ENCODE results near the gene B3GALT6. TPM values are rescaled to one million over a fixed set of nuclear protein-coding genes. Genes with fewer than 3 reads are reported as not detected.
"Not testable (repeated sequence)": the region's sequence is repeated elsewhere in the genome, so short reads cannot be mapped to it uniquely, and the experiment has no call there.

The B3GALT6 gene
- total RNA-seq, 4 donors from 2014 or later: 8.5 to 24.9 (median 12.2) TPM

- TF ChIP-seq EP300 (IDR thresholded peaks at IDR 0.05; ENCODE audit: low read depth) (no peak), POLR2A (IDR thresholded peaks at IDR 0.05) (no peak), CTCF (IDR thresholded peaks at IDR 0.05) (no peak), POLR2AphosphoS5 (IDR thresholded peaks at IDR 0.05) (no peak)
- DNase-seq: no peak
- H3K9me3 ChIP-seq: no peaks in the 10 kb centered on the region
- in situ Hi-C loops (cut with MboI; ENCODE audit: low pct_ligation_motif_present in 1 of 4, low pct_unique_long_range_greater_than_20kb in 1 of 4, low sequenced_read_pairs in 3 of 4) (no loop called here), intact Hi-C loops (cut with DNase I; ENCODE audit: low total_unique reads) (no loop called here)
- H3K27ac ChIP-seq: no peak overlapping the region
- no peaks in the 10 kb centered on the region for H3K36me3 ChIP-seq
- no peaks in the 10 kb centered on the region for H3K4me1 ChIP-seq
- 82 to 96% methylated on average over 5 to 11 of the region's 11 CpGs for WGBS, 2 donors (ENCODE audit: low coverage in 1 of 2)
- no peak overlapping the region for H3K4me3 ChIP-seq
- H3K27me3 ChIP-seq: no peaks in the 10 kb centered on the region
These were observed 40.3 kb upstream of the B3GALT6 start for GRCh38 chr1:1191734-1192133.

DNA sequence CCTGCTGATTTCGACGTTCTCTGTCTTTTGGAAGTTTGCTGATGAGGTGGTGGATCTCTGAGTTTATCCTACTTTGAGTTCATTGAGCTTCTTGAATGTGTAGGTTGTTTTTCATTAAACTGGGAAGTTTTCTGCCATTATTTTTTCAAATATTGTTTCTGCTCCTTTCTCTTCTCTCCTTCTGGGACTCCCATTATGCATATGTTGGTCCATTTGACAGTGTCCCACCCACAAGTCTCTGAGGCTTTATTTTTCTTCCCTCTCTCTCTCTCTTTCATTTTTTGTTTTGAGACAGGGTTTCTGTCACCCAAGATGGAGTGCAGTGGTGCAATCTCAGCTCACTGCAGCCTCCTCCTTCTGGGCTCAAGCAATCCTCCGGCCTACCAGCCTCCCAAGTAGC is 37.3 kb upstream of the B3GALT6 start:
- Histone ChIP-seq H3K4me3 (no peak overlapping the region), H3K27ac (no peak overlapping the region), H3K9me3 (no peaks in the 10 kb centered on the region), H3K27me3 (peaks cover 12% of the 10 kb centered on the region), H3K36me3 (no peaks in the 10 kb centered on the region), H3K4me1 (no peaks in the 10 kb centered on the region)
- TF ChIP-seq POLR2AphosphoS5 (IDR thresholded peaks at IDR 0.05) (no peak), EP300 (IDR thresholded peaks at IDR 0.05; ENCODE audit: low read depth) (no peak), CTCF (IDR thresholded peaks at IDR 0.05) (no peak), POLR2A (IDR thresholded peaks at IDR 0.05) (no peak)
- intact Hi-C loops (cut with DNase I; ENCODE audit: low total_unique reads): no loop called here
- no peak for DNase-seq
- in situ Hi-C loops (cut with MboI; ENCODE audit: low pct_ligation_motif_present in 1 of 4, low pct_unique_long_range_greater_than_20kb in 1 of 4, low sequenced_read_pairs in 3 of 4): no loop called here
- 90 to 91% methylated on average over 2 to 3 of the region's 3 CpGs for WGBS, 2 donors (ENCODE audit: low coverage in 1 of 2)

DNA sequence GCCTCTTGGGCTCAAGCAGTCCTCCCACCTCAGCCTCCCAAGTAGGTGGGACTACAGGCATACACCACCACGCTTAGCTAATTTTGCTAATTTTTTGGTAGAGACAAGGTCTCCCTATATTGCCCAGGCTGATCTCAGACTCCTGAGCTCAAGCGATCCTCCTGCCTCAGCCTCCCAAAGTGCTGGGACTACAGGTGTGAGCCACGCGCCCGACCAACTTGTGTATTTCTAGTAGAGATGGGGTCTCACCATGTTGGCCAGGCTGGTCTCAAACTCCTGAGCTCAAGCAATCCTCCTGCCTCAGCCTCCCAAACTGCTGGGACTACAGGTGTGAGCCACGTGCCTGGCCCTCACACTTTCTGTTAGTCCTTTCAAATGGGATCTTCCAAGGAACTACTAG is 36.3 kb upstream of the B3GALT6 start:
- DNase-seq; H3K9me3 ChIP-seq; H3K4me3 ChIP-seq; H3K4me1 ChIP-seq; intact Hi-C loops (cut with DNase I; ENCODE audit: low total_unique reads); H3K27ac ChIP-seq; H3K36me3 ChIP-seq; in situ Hi-C loops (cut with MboI; ENCODE audit: low pct_ligation_motif_present in 1 of 4, low pct_unique_long_range_greater_than_20kb in 1 of 4, low sequenced_read_pairs in 3 of 4): not testable (repeated sequence)
- H3K27me3 ChIP-seq: peaks cover 22% of the 10 kb centered on the region
- WGBS, 2 donors (ENCODE audit: low coverage in 1 of 2): 82% methylated on average over 6 of the region's 6 CpGs; no CpG with 5 or more reads in 1 of the 2 donors

DNA sequence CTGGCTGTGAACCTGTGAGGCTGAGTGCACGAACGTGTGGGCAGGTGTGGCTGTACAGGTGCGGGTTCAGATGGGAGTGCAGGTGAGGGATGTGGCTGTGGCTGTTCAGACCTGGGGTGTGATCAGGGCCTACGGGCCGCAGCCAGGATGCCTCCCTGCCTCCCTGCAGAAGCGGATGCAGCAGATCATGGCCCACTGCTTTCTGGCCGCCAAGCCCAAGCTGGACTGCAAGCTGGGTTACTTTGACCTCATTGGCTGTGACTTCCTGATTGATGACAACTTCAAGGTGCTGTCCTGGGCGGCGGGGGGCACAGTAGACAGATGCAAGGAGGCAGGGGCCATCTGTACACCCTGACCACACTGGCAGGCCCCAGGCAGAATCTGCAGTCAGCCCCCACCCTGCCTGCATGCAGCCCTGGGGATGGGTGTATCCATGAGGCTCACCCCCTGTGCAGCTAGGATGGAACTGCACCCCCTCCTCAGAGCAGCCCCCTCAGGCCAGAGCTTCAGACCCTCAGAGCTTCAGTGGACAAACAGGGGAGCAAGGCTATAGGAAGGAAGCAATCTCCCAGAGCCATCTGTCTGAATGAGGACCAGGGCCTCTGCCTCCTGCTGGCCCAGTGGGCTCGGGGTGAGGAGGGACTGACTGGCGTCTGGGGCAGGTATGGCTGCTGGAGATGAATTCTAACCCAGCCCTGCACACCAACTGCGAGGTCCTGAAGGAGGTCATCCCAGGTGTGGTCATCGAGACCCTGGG is 35.4 kb upstream of the B3GALT6 start:
- no peak for TF ChIP-seq CTCF (IDR thresholded peaks at IDR 0.05)
- no peak for TF ChIP-seq POLR2AphosphoS5 (IDR thresholded peaks at IDR 0.05)
- TF ChIP-seq POLR2A (IDR thresholded peaks at IDR 0.05): no peak
- no peak for TF ChIP-seq EP300 (IDR thresholded peaks at IDR 0.05; ENCODE audit: low read depth)
- no peaks in the 10 kb centered on the region for H3K36me3 ChIP-seq
- intact Hi-C loops (cut with DNase I; ENCODE audit: low total_unique reads): no loop called here
- in situ Hi-C loops (cut with MboI; ENCODE audit: low pct_ligation_motif_present in 1 of 4, low pct_unique_long_range_greater_than_20kb in 1 of 4, low sequenced_read_pairs in 3 of 4): no loop called here
- H3K4me1 ChIP-seq: peaks cover 2 to 10% (median 9%) of the 10 kb centered on the region in 4 donors
- H3K4me3 ChIP-seq: no peak overlapping the region
- peaks cover 31% of the 10 kb centered on the region for H3K27me3 ChIP-seq
- no peaks in the 10 kb centered on the region for H3K9me3 ChIP-seq
- H3K27ac ChIP-seq: no peak overlapping the region
- no peak for DNase-seq
- WGBS, 2 donors (ENCODE audit: low coverage in 1 of 2): 83% methylated on average over 13 of the region's 13 CpGs; no CpG with 5 or more reads in 1 of the 2 donors

DNA sequence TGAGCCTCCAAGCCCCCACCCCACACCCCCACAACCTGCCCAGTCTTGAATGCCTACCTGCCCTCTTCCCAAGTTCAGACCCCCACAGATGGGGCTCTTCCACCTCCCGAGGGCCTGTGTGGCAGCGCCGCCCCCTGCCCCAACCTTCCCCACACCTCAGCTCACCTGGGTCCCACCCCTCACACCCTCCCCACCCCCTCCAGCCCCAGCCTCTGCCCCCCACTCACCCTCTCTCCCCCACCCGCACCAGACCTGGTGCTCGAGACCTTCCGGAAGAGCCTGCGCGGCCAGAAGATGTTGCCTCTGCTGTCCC is 34.9 kb upstream of the B3GALT6 start:
- no peak for DNase-seq
- TF ChIP-seq CTCF (IDR thresholded peaks at IDR 0.05): no peak
- no peak for TF ChIP-seq POLR2AphosphoS5 (IDR thresholded peaks at IDR 0.05)
- TF ChIP-seq EP300 (IDR thresholded peaks at IDR 0.05; ENCODE audit: low read depth): no peak
- no peak for TF ChIP-seq POLR2A (IDR thresholded peaks at IDR 0.05)
- in situ Hi-C loops (cut with MboI; ENCODE audit: low pct_ligation_motif_present in 1 of 4, low pct_unique_long_range_greater_than_20kb in 1 of 4, low sequenced_read_pairs in 3 of 4): no loop called here
- Histone ChIP-seq H3K27me3 (peaks cover 31% of the 10 kb centered on the region), H3K4me3 (no peak overlapping the region), H3K27ac (no peak overlapping the region), H3K9me3 (no peaks in the 10 kb centered on the region), H3K36me3 (no peaks in the 10 kb centered on the region), H3K4me1 (peaks cover 2 to 10% (median 9%) of the 10 kb centered on the region in 4 donors)
- intact Hi-C loops (cut with DNase I; ENCODE audit: low total_unique reads): no loop called here
- 73 to 95% methylated on average over 3 to 8 of the region's 8 CpGs for whole genome bisulfite sequencing, 2 donors (ENCODE audit: low coverage in 1 of 2)

All from transverse colon (tissue), 4 donors.